Esophagus muscularis mucosa (tissue), 4 donors: ENCODE results near the gene SPSB4.

Source experiments
- CTCF ChIP-seq, 3 experiments: fragments of 200-600 bp in 2 of 3; fragments of 450-650 bp in 1 of 3; sonication (generic) in 2 of 3; IDR thresholded peaks; one replicate each; pipeline ENCODE4 v1.5.1; 2017 to 2019; ENCODE audit warnings: antibody characterized with exemption in 3 of 3, mild to moderate bottlenecking in 2 of 3, moderate library complexity in 1 of 3
- EP300 ChIP-seq: sonication (generic); formaldehyde crosslinking; IDR thresholded peaks from one replicate; pipeline ENCODE4 v1.6.1; 2017; ENCODE audit warnings: antibody characterized with exemption
- POLR2AphosphoS5 ChIP-seq, 2 donors: sonication (generic); formaldehyde crosslinking; IDR thresholded peaks; one replicate each; pipeline ENCODE4 v1.6.1; 2017; ENCODE audit warnings: antibody characterized with exemption in 2 of 2

GRCh38 chr3:141181196-141181595 lies 130.0 kb downstream of the SPSB4 start:
- TF ChIP-seq EP300: no peak
- no peak for TF ChIP-seq CTCF (IDR thresholded peaks at IDR 0.05)
- no peak for TF ChIP-seq POLR2AphosphoS5 (IDR thresholded peaks at IDR 0.05)
